Measurements from ENCODE around the gene SRP9. TPM values are rescaled to one million over a fixed set of nuclear protein-coding genes. Genes with fewer than 3 reads are reported as not detected.
A peak's percentile ranks its signal among the peaks of the same experiment; 100 is the strongest.

SRP9 gene, protein sequence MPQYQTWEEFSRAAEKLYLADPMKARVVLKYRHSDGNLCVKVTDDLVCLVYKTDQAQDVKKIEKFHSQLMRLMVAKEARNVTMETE
- total RNA-seq, result 230 and 233 TPM in 2 replicates

DNA sequence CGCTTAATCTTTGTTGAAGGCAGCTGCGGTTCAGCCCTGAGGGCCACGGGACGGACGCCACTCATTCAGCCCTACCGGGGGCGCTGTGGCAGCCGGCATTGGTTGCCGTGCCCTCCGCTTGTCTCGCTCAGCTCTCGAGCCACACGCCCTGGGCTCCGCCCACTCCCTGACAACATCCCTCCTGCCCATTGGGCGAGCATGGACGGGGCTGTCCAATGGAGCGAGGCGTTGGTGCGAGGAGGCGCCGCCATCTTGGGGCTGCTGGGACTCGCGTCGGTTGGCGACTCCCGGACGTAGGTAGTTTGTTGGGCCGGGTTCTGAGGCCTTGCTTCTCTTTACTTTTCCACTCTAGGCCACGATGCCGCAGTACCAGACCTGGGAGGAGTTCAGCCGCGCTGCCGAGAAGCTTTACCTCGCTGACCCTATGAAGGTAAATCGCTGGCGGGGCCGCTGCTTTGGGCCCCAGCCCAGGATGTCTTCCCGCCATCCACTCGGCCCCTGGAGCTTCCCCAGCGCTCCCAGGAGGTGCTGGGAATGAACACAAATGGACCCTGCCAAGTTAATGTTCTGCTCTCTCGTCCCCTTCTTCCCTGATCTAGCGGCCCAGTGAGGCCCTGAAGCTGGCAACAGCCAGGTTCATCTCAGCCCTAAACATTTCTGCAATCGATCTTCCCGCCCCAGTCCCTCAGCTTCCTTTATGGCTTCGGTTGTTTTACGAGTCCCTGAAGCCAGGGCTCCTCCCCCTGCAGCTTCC, at the start of gene SRP9:
TSS of gene SRP9 (plus strand) at position 244 of the 754 bp plus-strand sequence. CDS start at position 359, 115 bp downstream.
- no peak within 1 kb of the TSS for H3K27ac Mint-ChIP-seq
- peaks cover 29% of the 10 kb centered on the region for H3K4me1 Mint-ChIP-seq (ENCODE audit: low read depth)
- H3K4me3 Mint-ChIP-seq, result no peak within 1 kb of the TSS
- no peaks in the 10 kb centered on the region for H3K27me3 Mint-ChIP-seq (ENCODE audit: insufficient read depth)
- H3K9me3 Mint-ChIP-seq, result no peaks in the 10 kb centered on the region
- peak; percentile 99 for DNase-seq (ENCODE audit: low spot score)
- peaks cover 17% of the 10 kb centered on the region for H3K36me3 Mint-ChIP-seq (ENCODE audit: low read depth)
- intact Hi-C loops (cut with micrococcal nuclease), result loop anchor here (1.0 to 10.0 kb wide), 12 partner anchors 33 to 627 kb away; partner anchors contain the start of genes EPHX1, H3-3A, LBR and PARP1

DNA sequence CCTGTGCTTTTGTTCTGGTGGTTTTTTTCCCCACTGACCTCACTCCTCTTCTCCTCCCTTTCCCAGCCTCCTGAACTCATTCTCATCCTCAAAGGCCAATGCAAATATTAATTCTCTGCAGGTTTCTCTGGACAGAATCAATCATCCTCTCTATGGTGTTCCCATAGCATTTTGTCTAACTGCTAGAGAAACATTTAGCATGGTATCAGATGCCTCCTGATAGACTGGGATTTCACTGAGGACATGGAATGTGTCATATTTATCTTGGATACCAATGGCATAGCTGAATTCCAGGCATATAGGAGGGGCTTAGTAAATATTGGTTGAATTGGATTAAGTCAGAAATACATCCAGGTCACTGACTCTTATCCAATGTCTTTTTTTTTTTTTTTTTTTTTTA, 46.1 kb upstream of the SRP9 start:
- H3K4me1 Mint-ChIP-seq (ENCODE audit: low read depth), result no peaks in the 10 kb centered on the region
- no peaks in the 10 kb centered on the region for H3K36me3 Mint-ChIP-seq (ENCODE audit: low read depth)
- DNase-seq (ENCODE audit: low spot score), result no peak
- H3K9me3 Mint-ChIP-seq, result no peaks in the 10 kb centered on the region
- no peak overlapping the region for H3K4me3 Mint-ChIP-seq
- H3K27ac Mint-ChIP-seq, result no peak overlapping the region
- intact Hi-C loops (cut with micrococcal nuclease), result no loop called here
- H3K27me3 Mint-ChIP-seq (ENCODE audit: insufficient read depth), result peaks cover 2% of the 10 kb centered on the region

DNA sequence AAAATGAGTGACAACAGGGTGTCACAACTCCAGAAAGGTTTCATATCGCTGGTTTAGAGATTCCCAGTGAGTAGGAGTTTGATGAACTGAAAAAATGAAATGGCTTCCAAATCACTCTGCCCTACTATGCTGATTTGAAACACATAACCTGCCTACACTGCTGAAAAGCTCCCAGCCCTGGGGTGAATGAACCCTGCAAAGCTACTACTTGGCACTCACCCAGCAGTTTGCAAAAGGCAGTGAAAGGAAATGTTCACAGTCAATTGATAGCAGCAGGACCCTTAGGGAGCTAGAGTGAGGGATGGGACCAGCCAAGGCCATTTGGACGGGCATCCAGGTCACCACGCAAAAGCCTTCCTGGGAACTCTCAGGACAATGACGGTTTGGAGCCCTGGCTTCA, 44.4 kb upstream of the SRP9 start:
- no peaks in the 10 kb centered on the region for H3K36me3 Mint-ChIP-seq (ENCODE audit: low read depth)
- intact Hi-C loops (cut with micrococcal nuclease), result no loop called here
- H3K27me3 Mint-ChIP-seq (ENCODE audit: insufficient read depth), result no peaks in the 10 kb centered on the region
- no peaks in the 10 kb centered on the region for H3K9me3 Mint-ChIP-seq
- H3K27ac Mint-ChIP-seq, result no peak overlapping the region
- H3K4me3 Mint-ChIP-seq, result no peak overlapping the region
- no peak for DNase-seq (ENCODE audit: low spot score)
- no peaks in the 10 kb centered on the region for H3K4me1 Mint-ChIP-seq (ENCODE audit: low read depth)

DNA sequence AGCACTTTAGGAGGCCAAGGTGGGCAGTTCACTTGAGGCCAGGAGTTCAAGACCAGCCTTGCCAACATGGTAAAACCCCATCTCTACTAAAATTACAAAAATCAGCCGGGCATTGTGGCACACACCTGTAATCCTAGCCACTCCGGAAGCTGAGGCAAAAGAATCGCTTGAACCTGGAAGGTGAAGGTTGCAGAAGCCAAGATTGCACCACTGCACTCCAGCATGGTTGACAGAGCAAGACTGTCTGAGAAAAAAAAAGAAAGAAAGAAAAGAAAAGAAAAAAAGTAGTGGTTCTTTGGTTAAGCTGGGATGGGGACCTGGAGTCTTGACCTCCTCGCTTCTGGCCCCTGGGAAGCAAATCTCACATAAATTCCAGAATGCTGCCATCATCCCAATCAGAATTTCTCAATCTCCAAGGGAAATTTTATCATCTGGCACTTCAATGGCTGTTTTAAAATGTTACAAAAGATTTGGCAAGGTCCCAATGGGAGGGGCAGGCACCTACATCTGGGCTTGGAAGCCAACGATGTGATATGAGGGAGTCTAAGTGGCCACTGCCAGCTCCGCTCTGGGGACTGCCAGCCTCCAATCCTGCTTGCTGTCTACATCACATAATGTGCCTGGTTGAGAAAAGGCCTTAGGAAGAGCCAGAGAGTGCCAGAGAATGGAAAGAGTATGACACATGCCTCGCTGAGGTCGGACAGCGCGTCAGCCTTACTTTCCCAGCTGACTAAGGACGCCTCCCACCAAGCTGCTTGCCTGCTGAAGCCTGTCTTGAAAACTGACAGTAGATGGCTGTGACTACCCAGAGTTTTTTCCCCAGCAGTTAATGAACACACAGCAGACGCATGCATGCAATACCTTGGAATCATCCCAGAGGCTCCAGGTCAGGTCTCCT, 42.1 kb upstream of the SRP9 start:
- H3K4me1 Mint-ChIP-seq (ENCODE audit: low read depth), result no peaks in the 10 kb centered on the region
- no peak overlapping the region for H3K27ac Mint-ChIP-seq
- no peaks in the 10 kb centered on the region for H3K27me3 Mint-ChIP-seq (ENCODE audit: insufficient read depth)
- H3K36me3 Mint-ChIP-seq (ENCODE audit: low read depth), result no peaks in the 10 kb centered on the region
- no peak overlapping the region for H3K4me3 Mint-ChIP-seq
- DNase-seq (ENCODE audit: low spot score), result no peak
- no peaks in the 10 kb centered on the region for H3K9me3 Mint-ChIP-seq
- intact Hi-C loops (cut with micrococcal nuclease), result no loop called here

DNA sequence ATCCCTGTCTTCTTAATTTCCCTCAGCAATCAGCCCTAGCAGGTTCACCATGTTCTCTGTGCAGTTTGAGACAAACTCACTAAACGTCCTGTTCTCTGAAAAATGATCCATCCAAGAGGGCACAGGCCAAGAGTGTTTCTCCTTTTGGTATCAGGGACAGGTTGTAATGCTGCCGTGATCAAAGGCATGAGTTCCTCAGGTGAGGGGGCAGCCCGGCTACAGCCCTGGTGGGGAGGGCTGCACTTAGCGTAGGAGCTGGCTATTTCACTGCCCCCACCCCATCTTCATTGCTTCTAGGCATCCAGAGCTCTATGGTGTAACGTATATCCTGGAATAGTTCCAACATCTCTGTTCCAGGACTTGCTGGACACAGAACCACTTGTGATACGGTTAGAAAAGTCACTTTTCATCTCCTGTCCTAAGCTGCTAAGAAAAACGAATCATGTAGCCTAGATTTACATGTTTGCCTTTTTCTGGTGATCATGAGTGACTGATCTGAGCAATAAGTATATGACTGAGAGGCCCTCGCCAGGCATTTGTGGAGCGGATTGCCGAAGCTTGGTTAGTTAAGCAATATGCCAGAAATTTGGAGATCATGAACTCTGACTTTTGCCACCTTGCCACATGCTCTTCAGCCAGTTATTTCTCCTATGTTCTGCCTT, 41.1 kb upstream of the SRP9 start:
- Mint-ChIP-seq H3K27me3 (ENCODE audit: insufficient read depth) (no peaks in the 10 kb centered on the region), H3K9me3 (no peaks in the 10 kb centered on the region)

DNA sequence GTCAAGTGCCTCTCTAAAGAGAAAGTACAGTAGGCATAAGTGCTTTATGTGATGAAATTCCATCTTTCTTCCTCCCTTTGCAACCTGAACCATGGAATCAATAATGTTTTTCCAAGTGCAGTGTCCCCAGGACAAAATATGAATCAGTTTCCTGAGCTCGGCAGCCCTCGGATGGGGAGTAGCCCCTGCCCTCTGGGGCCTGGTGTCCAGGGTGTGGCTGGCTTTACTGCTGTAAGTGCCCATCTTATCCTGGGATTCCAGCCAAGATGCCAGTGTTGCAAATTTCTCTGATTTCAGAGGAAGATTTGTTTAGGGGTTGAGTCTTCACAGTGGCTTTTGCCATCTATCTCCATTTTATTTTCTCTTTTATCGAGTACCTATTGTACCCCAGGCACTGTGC, 40.5 kb upstream of the SRP9 start:
- intact Hi-C loops (cut with micrococcal nuclease), result no loop called here
- no peak for DNase-seq (ENCODE audit: low spot score)
- Mint-ChIP-seq H3K27me3 (ENCODE audit: insufficient read depth) (no peaks in the 10 kb centered on the region), H3K4me1 (ENCODE audit: low read depth) (no peaks in the 10 kb centered on the region), H3K9me3 (no peaks in the 10 kb centered on the region), H3K36me3 (ENCODE audit: low read depth) (no peaks in the 10 kb centered on the region), H3K4me3 (no peak overlapping the region), H3K27ac (no peak overlapping the region)

More for the DNA sequence above, 41.1 kb upstream of the SRP9 start:
- Mint-ChIP-seq H3K36me3 (ENCODE audit: low read depth) (no peaks in the 10 kb centered on the region), H3K4me1 (ENCODE audit: low read depth) (no peaks in the 10 kb centered on the region), H3K4me3 (no peak overlapping the region), H3K27ac (no peak overlapping the region)
- DNase-seq (ENCODE audit: low spot score), result no peak
- intact Hi-C loops (cut with micrococcal nuclease), result no loop called here

DNA sequence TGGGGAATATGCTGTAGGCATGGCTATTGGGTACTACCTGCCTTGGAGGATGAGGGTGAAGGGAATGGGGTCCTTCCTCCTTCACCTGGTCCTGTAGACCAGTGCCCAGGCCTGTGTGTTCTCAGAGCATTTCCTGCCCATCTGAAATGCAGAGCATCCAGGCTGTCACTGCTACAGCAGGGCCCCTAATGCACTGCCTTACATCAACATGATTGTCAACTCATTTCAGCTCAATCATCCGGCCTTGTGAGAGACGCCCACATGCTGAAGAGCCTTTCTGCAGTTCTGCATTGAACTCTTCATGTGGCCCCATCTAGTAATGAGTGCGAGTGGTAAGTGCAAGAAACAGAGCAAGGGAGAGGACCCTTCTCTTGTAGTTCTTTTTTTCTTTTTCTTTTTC, 39.8 kb upstream of the SRP9 start:
- Mint-ChIP-seq H3K36me3 (ENCODE audit: low read depth) (no peaks in the 10 kb centered on the region), H3K27me3 (ENCODE audit: insufficient read depth) (no peaks in the 10 kb centered on the region), H3K9me3 (no peaks in the 10 kb centered on the region), H3K4me3 (no peak overlapping the region), H3K27ac (no peak overlapping the region), H3K4me1 (ENCODE audit: low read depth) (no peaks in the 10 kb centered on the region)
- no peak for DNase-seq (ENCODE audit: low spot score)
- intact Hi-C loops (cut with micrococcal nuclease), result no loop called here

DNA sequence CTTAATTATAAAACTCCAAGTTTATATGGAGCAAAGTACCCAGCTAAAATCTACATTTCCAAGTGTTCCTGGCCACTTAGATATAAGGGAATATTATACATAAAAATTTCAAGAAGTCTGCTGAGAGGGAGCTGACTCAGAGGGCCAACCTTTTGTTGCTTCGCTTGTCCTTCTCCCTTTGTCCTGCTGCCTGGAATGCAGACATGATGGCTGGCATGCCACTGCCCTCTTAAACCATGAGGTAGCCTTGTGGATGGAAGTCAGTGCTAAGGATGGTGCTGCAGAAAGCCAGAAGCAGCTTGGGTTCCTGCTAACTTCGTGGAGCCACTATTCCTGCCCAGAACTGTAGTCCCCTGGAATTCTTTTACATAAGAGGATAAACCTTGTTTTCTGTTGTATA, 38.9 kb upstream of the SRP9 start:
- H3K4me3 Mint-ChIP-seq, result no peak overlapping the region
- H3K27ac Mint-ChIP-seq, result no peak overlapping the region
- H3K36me3 Mint-ChIP-seq (ENCODE audit: low read depth), result no peaks in the 10 kb centered on the region
- H3K4me1 Mint-ChIP-seq (ENCODE audit: low read depth), result no peaks in the 10 kb centered on the region
- no peaks in the 10 kb centered on the region for H3K9me3 Mint-ChIP-seq
- intact Hi-C loops (cut with micrococcal nuclease), result no loop called here
- H3K27me3 Mint-ChIP-seq (ENCODE audit: insufficient read depth), result no peaks in the 10 kb centered on the region
- DNase-seq (ENCODE audit: low spot score), result no peak

DNA sequence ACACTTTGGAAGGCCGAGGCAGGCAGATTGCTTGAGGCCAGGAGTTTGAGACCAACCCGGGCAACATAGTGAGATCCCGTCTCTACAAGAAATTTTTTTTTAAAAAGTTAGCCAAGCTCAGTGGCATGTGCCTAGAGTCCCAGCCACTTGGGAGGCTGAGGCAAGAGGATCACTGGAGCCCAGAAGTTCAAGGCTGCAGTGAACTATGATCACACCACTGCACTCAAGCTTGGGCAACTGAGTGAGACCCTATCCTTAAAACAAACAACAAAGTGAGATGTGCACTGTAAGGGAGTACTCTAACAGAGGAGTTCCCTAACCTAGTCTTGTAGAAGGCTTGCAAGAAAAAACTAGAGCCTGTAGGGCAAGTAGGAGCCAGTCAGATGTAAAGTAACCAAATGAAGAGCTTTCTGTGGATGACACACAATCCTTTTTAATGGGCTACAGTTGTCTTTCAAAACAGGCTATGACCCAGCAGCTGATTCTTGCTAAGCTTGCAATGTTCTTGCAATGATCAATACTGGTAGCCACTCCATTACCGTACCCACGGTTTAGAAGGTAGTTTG, 38.0 kb upstream of the SRP9 start:
- H3K4me3 Mint-ChIP-seq, result no peak overlapping the region
- H3K4me1 Mint-ChIP-seq (ENCODE audit: low read depth), result no peaks in the 10 kb centered on the region
- H3K27me3 Mint-ChIP-seq (ENCODE audit: insufficient read depth), result no peaks in the 10 kb centered on the region
- intact Hi-C loops (cut with micrococcal nuclease), result no loop called here
- no peaks in the 10 kb centered on the region for H3K36me3 Mint-ChIP-seq (ENCODE audit: low read depth)
- no peak overlapping the region for H3K27ac Mint-ChIP-seq
- DNase-seq (ENCODE audit: low spot score), result no peak
- H3K9me3 Mint-ChIP-seq, result no peaks in the 10 kb centered on the region

DNA sequence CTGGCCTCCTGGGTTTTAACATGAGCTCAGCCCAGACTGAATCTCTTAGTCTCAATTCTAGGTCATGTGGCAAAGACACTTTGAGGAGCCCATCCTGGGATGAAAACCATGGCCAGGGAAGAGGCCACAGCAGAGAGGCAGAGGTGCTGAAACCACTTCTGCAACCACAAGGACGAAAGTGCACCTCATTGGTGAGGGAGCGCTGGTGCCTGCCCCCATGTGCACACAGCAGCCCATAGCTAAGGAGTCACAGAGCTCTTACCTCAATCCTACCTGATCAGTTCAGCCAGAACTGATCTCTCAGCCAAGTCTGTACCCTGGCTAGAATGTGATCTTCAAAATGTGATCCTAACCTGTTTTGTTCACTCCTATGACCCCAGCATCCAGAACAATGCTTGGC, 32.9 kb upstream of the SRP9 start:
- H3K4me3 Mint-ChIP-seq, result no peak overlapping the region
- H3K27ac Mint-ChIP-seq, result no peak overlapping the region
- H3K36me3 Mint-ChIP-seq (ENCODE audit: low read depth), result no peaks in the 10 kb centered on the region
- no peak for DNase-seq (ENCODE audit: low spot score)
- no peaks in the 10 kb centered on the region for H3K4me1 Mint-ChIP-seq (ENCODE audit: low read depth)
- H3K9me3 Mint-ChIP-seq, result no peaks in the 10 kb centered on the region
- no peaks in the 10 kb centered on the region for H3K27me3 Mint-ChIP-seq (ENCODE audit: insufficient read depth)
- intact Hi-C loops (cut with micrococcal nuclease), result no loop called here

DNA sequence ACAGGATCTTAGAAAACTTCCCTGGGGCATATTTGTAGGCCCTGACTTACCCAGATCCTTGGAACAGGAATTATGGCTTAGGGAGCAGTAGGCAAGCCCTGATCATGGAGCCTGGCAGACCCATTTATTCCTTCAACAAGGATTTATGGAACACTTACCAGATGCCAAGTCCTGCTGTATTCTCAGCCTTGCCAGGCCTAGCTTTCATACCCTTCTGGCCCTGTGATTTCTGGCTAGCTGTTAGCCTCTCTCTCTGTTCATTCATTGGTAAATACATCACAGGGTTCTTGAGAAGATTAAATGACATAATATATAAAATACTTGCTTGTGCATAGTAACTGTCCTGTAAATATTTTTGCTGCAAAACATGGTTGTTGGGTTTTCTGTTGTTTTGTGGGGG, 32.4 kb upstream of the SRP9 start:
- Mint-ChIP-seq H3K9me3 (no peaks in the 10 kb centered on the region), H3K4me1 (ENCODE audit: low read depth) (no peaks in the 10 kb centered on the region), H3K27me3 (ENCODE audit: insufficient read depth) (no peaks in the 10 kb centered on the region), H3K27ac (no peak overlapping the region), H3K4me3 (no peak overlapping the region), H3K36me3 (ENCODE audit: low read depth) (no peaks in the 10 kb centered on the region)
- no peak for DNase-seq (ENCODE audit: low spot score)
- intact Hi-C loops (cut with micrococcal nuclease), result no loop called here

DNA sequence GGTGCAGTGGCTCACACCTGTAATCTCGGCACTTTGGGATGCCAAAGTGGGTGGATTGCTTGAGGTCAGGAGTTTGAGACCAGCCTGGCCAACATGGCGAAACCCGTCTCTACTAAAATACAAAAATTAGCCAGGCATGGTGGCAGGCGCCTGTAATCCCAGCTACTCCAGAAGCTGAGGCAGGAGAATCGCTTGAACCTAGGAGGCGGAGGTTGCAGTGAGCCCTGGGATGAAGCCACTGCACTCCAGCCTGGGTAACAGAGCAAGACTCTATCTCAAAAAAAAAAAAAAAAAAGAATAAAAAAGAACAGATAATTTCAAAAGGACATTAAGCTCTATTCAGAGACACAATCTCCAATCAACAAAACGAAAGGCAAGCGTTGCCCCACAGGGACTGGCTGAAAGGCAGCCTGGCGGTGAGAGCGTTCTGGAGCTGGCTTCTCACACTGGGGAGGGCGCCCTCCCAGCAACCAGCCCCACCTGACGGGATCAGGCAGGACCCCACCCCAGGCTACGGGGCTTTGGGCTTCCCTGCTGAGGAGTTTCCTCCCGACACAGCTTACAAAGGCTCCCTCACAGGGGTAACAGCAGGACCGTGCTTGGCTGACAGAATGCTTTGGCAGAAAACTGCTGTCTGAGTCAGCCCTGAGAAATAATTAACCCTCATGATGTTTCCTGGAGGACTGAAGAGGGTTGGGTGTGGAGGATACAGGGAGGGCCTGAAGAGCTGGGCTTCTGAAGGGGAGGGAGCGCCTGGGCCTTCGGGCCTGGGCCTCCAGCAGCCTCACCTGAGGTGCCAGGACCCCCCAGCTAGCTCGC, 31.1 kb upstream of the SRP9 start:
- Mint-ChIP-seq H3K4me1 (ENCODE audit: low read depth) (no peaks in the 10 kb centered on the region), H3K27me3 (ENCODE audit: insufficient read depth) (peaks cover 2% of the 10 kb centered on the region), H3K4me3 (no peak overlapping the region), H3K36me3 (ENCODE audit: low read depth) (no peaks in the 10 kb centered on the region), H3K27ac (no peak overlapping the region), H3K9me3 (no peaks in the 10 kb centered on the region)
- intact Hi-C loops (cut with micrococcal nuclease), result no loop called here
- no peak for DNase-seq (ENCODE audit: low spot score)
